Tibial nerve (tissue), 4 donors: ENCODE data around the gene FLRT1. TPM values are rescaled to one million over a fixed set of nuclear protein-coding genes. Genes with fewer than 3 reads are reported as not detected.

Experiments
- DNase-seq, 2 donors: peaks; one replicate each; pipeline ENCODE4 v3.0.0-alpha.2; 2019; ENCODE audit warnings: low spot score in 2 of 2
- H3K27ac ChIP-seq, 4 donors: fragments of 200-600 bp; sonication (generic) in 3 of 4; one replicate each; pipeline ENCODE4 v1.5.1; 2017 to 2019; ENCODE audit warnings: mild to moderate bottlenecking in 1 of 4
- H3K27me3 ChIP-seq, 2 donors: fragments of 200-600 bp; sonication (generic) in 1 of 2; one replicate each; pipeline versions ENCODE4 v1.5.1 to v1.6.0; 2017 to 2019
- H3K36me3 ChIP-seq, 3 donors: fragments of 200-600 bp; sonication (generic); one replicate each; pipeline ENCODE4 v1.5.1; 2018 to 2019
- H3K4me1 ChIP-seq, 4 donors: fragments of 200-600 bp; sonication (generic) in 3 of 4; one replicate each; pipeline ENCODE4 v1.5.1; 2017 to 2019
- H3K4me3 ChIP-seq, 4 donors: fragments of 200-600 bp; sonication (generic) in 3 of 4; one replicate each; pipeline ENCODE4 v1.5.1; 2017 to 2019; ENCODE audit warnings: mild to moderate bottlenecking in 1 of 4, moderate library complexity in 1 of 4
- H3K9me3 ChIP-seq, 4 donors: fragments of 200-600 bp; sonication (generic) in 3 of 4; one replicate each; pipeline ENCODE4 v1.5.1; 2017 to 2019
- EP300 ChIP-seq, 2 donors: sonication (generic); formaldehyde crosslinking; IDR thresholded peaks; one replicate each; pipeline ENCODE4 v1.6.1; 2017; ENCODE audit warnings: antibody characterized with exemption in 2 of 2, mild to moderate bottlenecking in 1 of 2
- POLR2A ChIP-seq, 2 donors: fragments of 450-650 bp; IDR thresholded peaks; one replicate each; pipeline ENCODE4 v1.6.1; 2017; ENCODE audit warnings: antibody characterized with exemption in 2 of 2, mild to moderate bottlenecking in 2 of 2, moderate library complexity in 2 of 2
- WGBS, 2 donors: methylation state at CpG; one replicate each; pipeline ENCODE4 v1.1.5; 2018; 5-methylcytosine and 5-hydroxymethylcytosine counted together
- total RNA-seq, 4 donors: library from RNA; depleted of rRNA; stranded (reverse); fragments of >200 nt; gene quantifications; one replicate each; pipeline ENCODE4 v1.1.0, GENCODE V29; 2016
- TF ChIP-seq, protein P1 (sequence below), 5 experiments: fragments of 200-600 bp in 3 of 5; fragments of 450-650 bp in 2 of 5; sonication (generic) in 3 of 5; IDR thresholded peaks; one replicate each; pipeline ENCODE4 v1.5.1; 2016 to 2019; ENCODE audit warnings: antibody characterized with exemption in 5 of 5, mild to moderate bottlenecking in 3 of 5, moderate library complexity in 2 of 5

Gene FLRT1
- total RNA-seq, 4 donors from 2014 or later = 0.39 to 2.1 (median 0.52) TPM

DNA sequence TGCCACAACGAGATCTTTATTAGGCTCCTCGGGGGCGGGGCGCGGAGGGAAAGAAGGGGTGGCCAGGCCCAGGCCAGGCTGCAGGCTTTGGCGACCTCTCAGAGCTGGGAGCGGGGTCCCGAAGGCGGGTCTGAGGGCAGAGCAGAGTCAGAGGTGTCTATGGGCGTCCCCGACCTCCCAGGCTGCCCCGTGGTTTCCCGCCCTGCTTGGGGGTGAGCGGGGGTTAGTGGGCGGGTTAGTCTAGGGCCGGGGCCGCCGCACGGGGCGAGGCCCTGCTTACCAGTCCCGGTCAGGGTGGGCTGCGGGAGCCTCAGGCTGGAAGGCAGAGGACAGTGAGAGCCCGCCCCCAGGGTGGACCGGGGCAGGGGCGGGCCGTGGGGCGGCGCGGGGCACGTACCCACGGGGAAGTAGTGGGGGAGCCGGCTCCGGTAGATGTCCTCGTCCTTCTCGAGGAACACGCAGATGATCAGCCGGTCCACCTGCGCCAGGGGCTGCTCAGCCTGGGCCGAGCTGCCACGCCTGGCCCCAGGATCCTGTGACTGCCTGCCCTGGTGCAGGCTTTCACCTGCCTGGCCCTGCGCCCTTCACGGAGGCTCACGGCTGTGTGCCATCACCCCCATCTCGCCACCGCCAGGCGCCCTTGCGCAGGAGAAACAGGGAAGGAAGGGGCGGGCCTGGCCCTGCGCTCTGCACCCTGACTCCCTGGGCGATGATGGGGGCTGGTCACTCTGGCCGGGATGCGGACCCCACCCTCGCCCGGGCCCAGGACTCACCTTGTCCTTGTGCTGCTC, 37.0 kb upstream of the FLRT1 start:
- WGBS, 2 donors = 58 to 71% methylated on average over 25 to 46 of the region's 54 CpGs
- no peaks in the 10 kb centered on the region for H3K9me3 ChIP-seq
- DNase-seq = no peak
- H3K4me1 ChIP-seq = peaks cover 0 to 49% (median 16%) of the 10 kb centered on the region in 4 donors
- TF ChIP-seq, protein P1, sequence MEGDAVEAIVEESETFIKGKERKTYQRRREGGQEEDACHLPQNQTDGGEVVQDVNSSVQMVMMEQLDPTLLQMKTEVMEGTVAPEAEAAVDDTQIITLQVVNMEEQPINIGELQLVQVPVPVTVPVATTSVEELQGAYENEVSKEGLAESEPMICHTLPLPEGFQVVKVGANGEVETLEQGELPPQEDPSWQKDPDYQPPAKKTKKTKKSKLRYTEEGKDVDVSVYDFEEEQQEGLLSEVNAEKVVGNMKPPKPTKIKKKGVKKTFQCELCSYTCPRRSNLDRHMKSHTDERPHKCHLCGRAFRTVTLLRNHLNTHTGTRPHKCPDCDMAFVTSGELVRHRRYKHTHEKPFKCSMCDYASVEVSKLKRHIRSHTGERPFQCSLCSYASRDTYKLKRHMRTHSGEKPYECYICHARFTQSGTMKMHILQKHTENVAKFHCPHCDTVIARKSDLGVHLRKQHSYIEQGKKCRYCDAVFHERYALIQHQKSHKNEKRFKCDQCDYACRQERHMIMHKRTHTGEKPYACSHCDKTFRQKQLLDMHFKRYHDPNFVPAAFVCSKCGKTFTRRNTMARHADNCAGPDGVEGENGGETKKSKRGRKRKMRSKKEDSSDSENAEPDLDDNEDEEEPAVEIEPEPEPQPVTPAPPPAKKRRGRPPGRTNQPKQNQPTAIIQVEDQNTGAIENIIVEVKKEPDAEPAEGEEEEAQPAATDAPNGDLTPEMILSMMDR (IDR thresholded peaks at IDR 0.05) = no peak
- no peak for TF ChIP-seq POLR2A (IDR thresholded peaks at IDR 0.05)
- TF ChIP-seq EP300 (IDR thresholded peaks at IDR 0.05) = no peak
- H3K4me3 ChIP-seq = peak overlapping the region in 2 of 4 donors; percentile 37 to 47
- H3K27me3 ChIP-seq = no peaks in the 10 kb centered on the region
- H3K36me3 ChIP-seq = peaks cover 0 to 55% (median 5%) of the 10 kb centered on the region in 3 donors
- H3K27ac ChIP-seq = no peak overlapping the region

DNA sequence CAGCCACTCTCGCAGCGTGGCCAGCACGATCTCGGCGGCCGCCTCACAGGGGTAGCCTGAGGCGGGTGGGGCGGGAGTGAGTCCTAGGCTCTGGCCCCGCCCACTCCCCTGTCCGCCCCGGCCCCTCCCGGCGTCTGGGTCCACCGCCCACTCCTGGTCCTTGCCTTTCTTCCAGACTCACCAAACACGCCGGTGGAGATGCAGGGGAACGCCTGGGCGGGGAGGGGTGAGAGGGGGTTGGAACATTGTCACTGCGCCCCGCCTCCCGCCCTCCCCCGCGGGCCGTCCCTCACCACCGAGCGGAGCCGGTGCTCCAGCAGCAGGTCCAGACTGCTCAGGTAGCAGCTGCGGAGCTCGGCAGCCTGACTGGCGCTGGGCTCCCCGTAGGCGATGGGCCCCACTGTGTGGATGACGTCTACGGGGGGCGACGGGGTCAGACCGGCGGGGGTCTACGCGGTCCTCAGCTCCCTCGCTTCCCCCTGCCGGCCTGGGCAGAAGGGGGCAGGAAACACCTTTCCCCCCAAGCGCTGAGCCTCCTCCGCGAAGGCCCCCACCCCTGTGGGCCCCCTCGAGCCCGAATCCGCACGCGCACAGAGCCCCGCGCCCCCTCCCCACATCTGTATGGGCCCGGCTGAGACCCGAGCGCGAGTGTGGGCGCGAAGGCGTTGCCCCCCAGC, 36.2 kb upstream of the FLRT1 start:
- peak overlapping the region in 3 of 4 donors; percentile 29 to 47 (median 37) for H3K4me3 ChIP-seq
- H3K9me3 ChIP-seq = no peaks in the 10 kb centered on the region
- H3K27ac ChIP-seq = peak overlapping the region in 1 of 4 donors; percentile 49
- peaks cover 0 to 47% (median 5%) of the 10 kb centered on the region in 3 donors for H3K36me3 ChIP-seq
- no peaks in the 10 kb centered on the region for H3K27me3 ChIP-seq
- WGBS, 2 donors = 6 to 19% methylated on average over 23 to 30 of the region's 59 CpGs
- TF ChIP-seq, protein P1 (IDR thresholded peaks at IDR 0.05) = no peak
- TF ChIP-seq EP300 (IDR thresholded peaks at IDR 0.05) (no peak), POLR2A (IDR thresholded peaks at IDR 0.05) (no peak)
- DNase-seq = no peak
- H3K4me1 ChIP-seq = peaks cover 0 to 55% (median 16%) of the 10 kb centered on the region in 4 donors

DNA sequence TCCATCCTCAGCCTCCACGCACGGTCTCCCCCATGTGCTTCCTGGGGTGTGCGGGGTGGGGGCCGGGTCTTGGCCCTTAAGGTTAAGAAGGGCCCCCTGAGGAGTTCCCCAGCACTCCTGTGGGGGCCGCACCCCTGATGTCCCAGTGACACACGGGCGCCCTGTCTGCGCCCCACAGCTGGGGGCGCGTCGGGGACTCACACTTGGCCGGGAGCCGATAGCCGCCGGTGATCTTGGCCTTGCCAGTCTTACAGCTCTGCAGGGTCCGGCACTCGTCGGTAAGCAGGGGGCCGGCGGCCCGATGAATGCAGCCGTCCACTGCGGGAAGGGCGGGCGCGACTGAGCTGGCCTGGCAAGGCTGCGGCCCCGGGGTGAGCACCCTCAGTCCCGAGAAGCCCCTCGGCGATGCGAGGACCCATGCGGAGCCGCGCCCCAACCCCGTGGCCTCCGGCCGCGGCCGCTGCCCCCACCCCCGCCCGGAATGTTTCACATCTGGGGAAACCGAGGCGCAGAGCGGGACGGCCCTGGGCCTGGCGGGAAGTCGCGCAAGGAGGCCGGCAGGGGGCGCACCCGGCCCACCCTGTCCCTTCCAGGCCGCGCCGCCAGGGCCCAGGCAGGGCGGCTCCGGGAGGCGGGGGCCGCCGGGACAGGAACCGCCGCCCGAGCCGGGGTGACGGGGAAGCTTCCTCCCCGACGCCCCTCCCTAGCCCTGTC, 35.5 kb upstream of the FLRT1 start:
- H3K27ac ChIP-seq = peak overlapping the region in 1 of 4 donors; percentile 49
- no peak for TF ChIP-seq POLR2A (IDR thresholded peaks at IDR 0.05)
- TF ChIP-seq EP300 (IDR thresholded peaks at IDR 0.05) = no peak
- TF ChIP-seq, protein P1 (IDR thresholded peaks at IDR 0.05) = peak; percentile 77 to 99 (median 90)
- no peaks in the 10 kb centered on the region for H3K27me3 ChIP-seq
- peak; percentile 49 for DNase-seq
- H3K9me3 ChIP-seq = no peaks in the 10 kb centered on the region
- peaks cover 0 to 55% (median 16%) of the 10 kb centered on the region in 4 donors for H3K4me1 ChIP-seq
- peak overlapping the region; percentile 3 to 47 (median 36) for H3K4me3 ChIP-seq
- 1 to 3% methylated on average over 33 to 51 of the region's 67 CpGs for WGBS, 2 donors
- peaks cover 0 to 40% (median under 1%) of the 10 kb centered on the region in 3 donors for H3K36me3 ChIP-seq

DNA sequence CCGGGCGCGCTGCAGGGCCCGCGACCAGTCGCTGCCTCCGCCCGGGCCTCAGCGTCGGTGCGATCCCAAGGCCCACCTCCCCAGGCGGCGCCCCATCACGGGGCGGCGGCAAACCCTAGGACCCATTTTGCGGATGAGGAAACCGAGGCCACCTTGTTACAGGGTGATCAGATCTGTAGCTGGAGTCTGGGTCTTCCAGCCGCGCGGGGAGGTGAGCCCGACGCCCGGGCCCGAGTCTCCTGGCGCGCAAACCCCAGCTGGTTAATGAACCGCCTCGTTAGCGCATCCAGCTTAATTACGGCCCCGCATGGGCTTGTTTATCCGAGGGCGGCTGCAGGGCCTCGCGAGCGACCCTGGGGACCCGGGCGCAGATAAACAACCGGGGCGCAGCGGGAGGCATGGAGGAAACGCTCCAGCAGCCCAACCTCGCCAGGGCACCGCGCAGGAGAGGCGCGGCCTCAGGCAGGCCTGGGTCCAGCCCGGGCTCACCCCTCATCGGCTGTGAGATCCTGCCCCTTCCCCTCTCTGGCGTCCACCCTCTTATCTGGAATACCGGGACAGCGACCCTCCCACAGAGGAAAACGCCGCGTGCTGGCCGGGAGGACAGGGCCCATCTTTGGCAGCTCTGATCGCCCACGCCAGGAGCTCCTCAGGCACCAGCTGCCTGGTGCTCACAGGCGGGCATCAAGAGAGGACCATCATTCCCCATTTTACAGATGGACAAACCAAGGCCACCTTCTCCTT, 34.8 kb upstream of the FLRT1 start:
- Histone ChIP-seq H3K36me3 (peaks cover 0 to 33% (median 0%) of the 10 kb centered on the region in 3 donors), H3K9me3 (no peaks in the 10 kb centered on the region), H3K27ac (peak overlapping the region in 1 of 4 donors; percentile 49), H3K27me3 (no peaks in the 10 kb centered on the region), H3K4me3 (peak overlapping the region; percentile 3 to 47 (median 36)), H3K4me1 (peaks cover 0 to 55% (median 16%) of the 10 kb centered on the region in 4 donors)
- TF ChIP-seq, protein P1 (IDR thresholded peaks at IDR 0.05) = no peak
- TF ChIP-seq POLR2A (IDR thresholded peaks at IDR 0.05) (no peak), EP300 (IDR thresholded peaks at IDR 0.05) (no peak)
- WGBS, 2 donors = 28 to 40% methylated on average over 38 to 48 of the region's 60 CpGs
- DNase-seq = no peak
